Right cardiac atrium (tissue), 5 donors: Measurements from ENCODE around the gene SH3RF1. TPM values are rescaled to one million over a fixed set of nuclear protein-coding genes. Genes with fewer than 3 reads are reported as not detected.

Experiments used
- ATAC-seq, 2 donors: fragments of 200-7000 bp; cut with Tn5 transposase; one replicate each; pipeline versions ENCODE4 v1.8.0 to v1.9.1; 2020; ENCODE audit warnings: moderate library complexity in 2 of 2, mild to moderate bottlenecking in 1 of 2
- DNase-seq, 3 donors: peaks; one replicate each; pipeline ENCODE4 v3.0.0-alpha.2; 2020
- H3K27ac ChIP-seq: one replicate; pipeline ENCODE4 v1.5.1; 2013; ENCODE audit warnings: mild to moderate bottlenecking, low read length, control low read depth, moderate library complexity
- H3K27me3 ChIP-seq: one replicate; pipeline ENCODE4 v1.6.1; 2013; ENCODE audit not compliant: control insufficient read depth, insufficient read depth
- H3K4me1 ChIP-seq: one replicate; pipeline ENCODE4 v1.6.1; 2013; ENCODE audit warnings: low read length; ENCODE audit not compliant: control insufficient read depth, insufficient read depth
- H3K4me3 ChIP-seq: one replicate; pipeline ENCODE4 v1.5.1; 2013; ENCODE audit warnings: low read length, control low read depth
- H3K9me3 ChIP-seq: one replicate; pipeline ENCODE4 v1.6.1; 2013; ENCODE audit warnings: low read length; ENCODE audit not compliant: control insufficient read depth
- WGBS: extraction: QIAGEN DNeasy Blood & Tissue Kit; methylation state at CpG from one replicate; pipeline ENCODE4 v1.1.7; 2013; 5-methylcytosine and 5-hydroxymethylcytosine counted together
- intact Hi-C, 4 donors: fragments of 100-400 bp; cut with DNase I; formaldehyde crosslinking; loops; one replicate each; pipeline versions ENCODE4 v1.11.0 to v1.14.0; 2022 to 2023
- polyA plus RNA-seq: library from polyadenylated mRNA; stranded (reverse); fragments of 200-250 nt; gene quantifications from one replicate; pipeline ENCODE4 v1.2.3, GENCODE V29; 2013
- total RNA-seq, 4 donors: library from RNA; stranded (reverse); fragmentation: NEBNext Ultra II Directional; extraction: Animal tissue kit (Norgen Biotek cat#: 25700); gene quantifications; one replicate each; pipeline ENCODE4 v1.2.1, GENCODE V29; 2021
- donor health status: healthy with polysubstance abuse.
- donor health status: DM: no; HTN: yes; CAD: no.
- donor health status: DM: no; HTN: no; CAD: no.
- donor health status: DM: no; HTN: yes; CAD: no; lungs with severe emphysema.
- donor health status: DM: yes; HTN: yes; CAD: no.

The SH3RF1 gene
- total and polyA plus RNA-seq, 5 donors, result 2.4 to 16.7 (median 7.9) TPM

GRCh38 chr4:169143335-169143734 lies 127.4 kb downstream of the SH3RF1 start:
- Histone ChIP-seq H3K4me3 (no peak overlapping the region), H3K27me3 (no peaks in the 10 kb centered on the region), H3K9me3 (no peaks in the 10 kb centered on the region), H3K4me1 (peaks cover 3% of the 10 kb centered on the region), H3K27ac (no peak overlapping the region)
- intact Hi-C loops, result no loop called here
- ATAC-seq (no peak), DNase-seq (no peak)
- 95% methylated on average over 9 of the region's 9 CpGs for WGBS

GRCh38 chr4:169142906-169143305 lies 127.8 kb downstream of the SH3RF1 start:
- H3K27ac ChIP-seq, result no peak overlapping the region
- H3K4me3 ChIP-seq, result no peak overlapping the region
- intact Hi-C loops, result no loop called here

GRCh38 chr4:169142391-169142790 lies 128.4 kb downstream of the SH3RF1 start:
- Histone ChIP-seq H3K27me3 (no peaks in the 10 kb centered on the region), H3K4me3 (no peak overlapping the region), H3K27ac (no peak overlapping the region), H3K9me3 (no peaks in the 10 kb centered on the region), H3K4me1 (peaks cover 5% of the 10 kb centered on the region)
- DNase-seq, result no peak
- intact Hi-C loops, result no loop called here
- no peak for ATAC-seq
- 82% methylated on average over 2 of the region's 2 CpGs for WGBS

More at GRCh38 chr4:169142906-169143305, 127.8 kb downstream of the SH3RF1 start:
- no peaks in the 10 kb centered on the region for H3K27me3 ChIP-seq
- ATAC-seq, result no peak
- H3K9me3 ChIP-seq, result no peaks in the 10 kb centered on the region
- DNase-seq, result no peak
- peaks cover 5% of the 10 kb centered on the region for H3K4me1 ChIP-seq

GRCh38 chr4:169139021-169139420 lies 131.7 kb downstream of the SH3RF1 start:
- no peak for DNase-seq
- intact Hi-C loops, result no loop called here

GRCh38 chr4:169137558-169137920 lies 133.2 kb downstream of the SH3RF1 start:
- WGBS, result 67% methylated on average over 2 of the region's 2 CpGs
- ATAC-seq, result no peak
- Histone ChIP-seq H3K9me3 (no peaks in the 10 kb centered on the region), H3K27me3 (no peaks in the 10 kb centered on the region), H3K27ac (no peak overlapping the region), H3K4me3 (no peak overlapping the region), H3K4me1 (peaks cover 12% of the 10 kb centered on the region)
- intact Hi-C loops, result no loop called here
- no peak for DNase-seq

More at GRCh38 chr4:169139021-169139420, 131.7 kb downstream of the SH3RF1 start:
- Histone ChIP-seq H3K4me3 (no peak overlapping the region), H3K9me3 (no peaks in the 10 kb centered on the region), H3K4me1 (peaks cover 9% of the 10 kb centered on the region), H3K27ac (no peak overlapping the region), H3K27me3 (no peaks in the 10 kb centered on the region)
- WGBS, result 96% methylated on average over 4 of the region's 4 CpGs
- no peak for ATAC-seq

GRCh38 chr4:169136796-169137557 lies 133.8 kb downstream of the SH3RF1 start:
- Histone ChIP-seq H3K4me3 (no peak overlapping the region), H3K27ac (no peak overlapping the region), H3K9me3 (no peaks in the 10 kb centered on the region), H3K4me1 (peaks cover 12% of the 10 kb centered on the region), H3K27me3 (no peaks in the 10 kb centered on the region)
- DNase-seq (no peak), ATAC-seq (no peak)
- intact Hi-C loops, result no loop called here
- 74% methylated on average over 3 of the region's 3 CpGs for WGBS

- Histone ChIP-seq H3K27ac (no peak overlapping the region), H3K9me3 (no peaks in the 10 kb centered on the region), H3K4me3 (no peak overlapping the region), H3K27me3 (no peaks in the 10 kb centered on the region), H3K4me1 (peaks cover 12% of the 10 kb centered on the region)
- intact Hi-C loops, result no loop called here
- DNase-seq, result peak in 1 of 3 donors; percentile 34
- WGBS, result 85% methylated on average over 7 of the region's 7 CpGs
- peak in 1 of 2 donors; percentile 57 for ATAC-seq
Observed at GRCh38 chr4:169136330-169136729, 134.4 kb downstream of the SH3RF1 start.

- no peak for DNase-seq
- H3K27ac ChIP-seq, result no peak overlapping the region
- no peak for ATAC-seq
- 47% methylated on average over 2 of the region's 2 CpGs for WGBS
- H3K4me3 ChIP-seq, result no peak overlapping the region
- H3K9me3 ChIP-seq, result no peaks in the 10 kb centered on the region
- H3K4me1 ChIP-seq, result peaks cover 12% of the 10 kb centered on the region
- intact Hi-C loops, result no loop called here
- no peaks in the 10 kb centered on the region for H3K27me3 ChIP-seq
Observed at GRCh38 chr4:169135776-169136175, 135.0 kb downstream of the SH3RF1 start.

- Histone ChIP-seq H3K4me3 (no peak overlapping the region), H3K4me1 (peaks cover 11% of the 10 kb centered on the region), H3K27me3 (no peaks in the 10 kb centered on the region), H3K27ac (peak overlapping the region; percentile 87), H3K9me3 (no peaks in the 10 kb centered on the region)
- DNase-seq (no peak), ATAC-seq (peak; percentile 62 to 70)
- intact Hi-C loops, result no loop called here
- WGBS, result 47% methylated on average over 3 of the region's 3 CpGs
Observed at GRCh38 chr4:169133932-169134331, 136.8 kb downstream of the SH3RF1 start.

- no peaks in the 10 kb centered on the region for H3K9me3 ChIP-seq
- ATAC-seq, result peak; percentile 26 to 39
- no peaks in the 10 kb centered on the region for H3K27me3 ChIP-seq
- DNase-seq, result no peak
- WGBS, result 71% methylated on average over 3 of the region's 3 CpGs
- intact Hi-C loops, result no loop called here
- H3K4me1 ChIP-seq, result peaks cover 7% of the 10 kb centered on the region
- no peak overlapping the region for H3K27ac ChIP-seq
- H3K4me3 ChIP-seq, result no peak overlapping the region
Observed at GRCh38 chr4:169132561-169133305, 138.0 kb downstream of the SH3RF1 start.

- ATAC-seq, result no peak
- H3K27ac ChIP-seq, result no peak overlapping the region
- intact Hi-C loops, result no loop called here
Observed at GRCh38 chr4:169131556-169132208, 139.1 kb downstream of the SH3RF1 start.

More at GRCh38 chr4:169131556-169132208, 139.1 kb downstream of the SH3RF1 start:
- no peaks in the 10 kb centered on the region for H3K9me3 ChIP-seq
- H3K4me1 ChIP-seq, result peaks cover 7% of the 10 kb centered on the region
- no peaks in the 10 kb centered on the region for H3K27me3 ChIP-seq
- WGBS, result 95% methylated on average over 9 of the region's 9 CpGs
- DNase-seq, result no peak
- H3K4me3 ChIP-seq, result no peak overlapping the region
